ENCODE data around the gene ORMDL2.

- TF ChIP-seq CTCF (IDR thresholded peaks at IDR 0.05; ENCODE audit: low read length) (no peak), EZH2 (IDR thresholded peaks at IDR 0.05; ENCODE audit: borderline replicate concordance, low read length) (no peak)
Observed at GRCh38 chr12:55847603-55848291, 29.9 kb downstream of the ORMDL2 start.

Measured in OCI-LY1 (cell line).